Spleen (tissue), 11 donors: ENCODE results near the gene AK1. TPM values are rescaled to one million over a fixed set of nuclear protein-coding genes. Genes with fewer than 3 reads are reported as not detected.

ENCODE experiments used
- DNase-seq: peaks from one replicate; pipeline ENCODE4 v3.0.0-alpha.2; 2020
- H3K27ac ChIP-seq, 8 donors: fragments of 200-600 bp; sonication (generic) in 7 of 8; 1 replicate in 4 of 8; 2 replicates in 4 of 8; pipeline versions ENCODE4 v1.5.0 to v1.8.0; 2016 to 2021; ENCODE audit warnings: inconsistent platforms in 4 of 8, mild to moderate bottlenecking in 4 of 8, moderate library complexity in 1 of 8
- H3K27me3 ChIP-seq, 7 donors: fragments of 200-600 bp; sonication (generic) in 6 of 7; replicated peaks in 1 of 7; 1 replicate in 4 of 7; 2 replicates in 3 of 7; pipeline versions ENCODE4 v1.5.0 to v1.8.0; 2016 to 2021; ENCODE audit warnings: inconsistent platforms in 3 of 7, mild to moderate bottlenecking in 1 of 7
- H3K36me3 ChIP-seq, 6 donors: fragments of 200-600 bp; sonication (generic) in 5 of 6; 1 replicate in 4 of 6; 2 replicates in 2 of 6; pipeline versions ENCODE4 v1.5.0 to v1.8.0; 2016 to 2021; ENCODE audit warnings: inconsistent platforms in 2 of 6
- H3K4me1 ChIP-seq, 6 donors: fragments of 200-600 bp; sonication (generic) in 5 of 6; 1 replicate in 3 of 6; 2 replicates in 3 of 6; pipeline versions ENCODE4 v1.5.0 to v1.8.0; 2016 to 2021; ENCODE audit warnings: inconsistent platforms in 3 of 6
- H3K4me3 ChIP-seq, 8 donors: fragments of 200-600 bp; sonication (generic) in 7 of 8; 1 replicate in 4 of 8; 2 replicates in 4 of 8; pipeline versions ENCODE4 v1.5.0 to v1.8.0; 2016 to 2021; ENCODE audit warnings: inconsistent platforms in 4 of 8, mild to moderate bottlenecking in 4 of 8, moderate library complexity in 2 of 8
- H3K9me3 ChIP-seq, 8 donors: fragments of 200-600 bp; sonication (generic) in 7 of 8; 1 replicate in 4 of 8; 2 replicates in 4 of 8; pipeline versions ENCODE4 v1.5.0 to v1.8.0; 2016 to 2021; ENCODE audit warnings: inconsistent platforms in 4 of 8
- POLR2A ChIP-seq, 3 donors: fragments of 450-650 bp; IDR thresholded peaks; one replicate each; pipeline ENCODE4 v1.5.1; 2017; ENCODE audit warnings: antibody characterized with exemption in 3 of 3, mild to moderate bottlenecking in 1 of 3
- POLR2AphosphoS5 ChIP-seq, 3 donors: sonication (generic); formaldehyde crosslinking; IDR thresholded peaks; one replicate each; pipeline ENCODE4 v1.5.1; 2017; ENCODE audit warnings: antibody characterized with exemption in 3 of 3
- WGBS, 5 donors: extraction: QIAGEN DNeasy Blood & Tissue Kit in 3 of 5; methylation state at CpG; one replicate each; pipeline versions ENCODE4 v1.1.5 to v1.1.7; 2013 to 2018; 5-methylcytosine and 5-hydroxymethylcytosine counted together
- intact Hi-C: fragments of 100-400 bp; cut with DNase I; formaldehyde crosslinking; loops from one replicate; pipeline ENCODE4 v1.15.0; 2023; ENCODE audit warnings: low total_unique reads
- polyA plus RNA-seq, 3 donors: library from polyadenylated mRNA; stranded (reverse); fragments of 200-250 nt; gene quantifications; one replicate each; pipeline ENCODE4 v1.2.1, GENCODE V29; 2013
- total RNA-seq, 7 donors: library from RNA; depleted of rRNA in 3 of 7; stranded (reverse); fragments of >200 nt in 3 of 7; fragmentation: NEBNext Ultra II Directional in 4 of 7; extraction: Animal tissue kit (Norgen Biotek cat#: 25700) in 4 of 7; gene quantifications; one replicate each; pipeline versions ENCODE4 v1.1.0 to v1.2.1, GENCODE V29; 2016 to 2021
- TF ChIP-seq, protein P1 (sequence below), 11 experiments: fragments of 200-600 bp in 7 of 11; fragments of 450-650 bp in 4 of 11; sonication (generic) in 4 of 11; IDR thresholded peaks in 8 of 11; conservative IDR thresholded peaks in 3 of 11; 1 replicate in 7 of 11; 2 replicates in 4 of 11; pipeline versions ENCODE4 v1.4.0 to v1.8.0; 2016 to 2021; ENCODE audit warnings: antibody characterized with exemption in 11 of 11, inconsistent platforms in 4 of 11, mild to moderate bottlenecking in 1 of 11
- donor health status: healthy with polysubstance abuse.
- donor health status: DM: no; HTN: no; CAD: no; lungs with moderate emphysema.
- donor health status: DM: no; HTN: no; CAD: no.
- donor health status: Bipolar disorder and iron deficiency.
- donor health status: healthy.
- donor health status: DM: no; HTN: no; CAD: no.
- donor health status: DM: yes; HTN: yes; CAD: no.

Gene AK1
- total and polyA plus RNA-seq, 10 donors = 41.3 to 97.9 (median 62.3) TPM

DNA sequence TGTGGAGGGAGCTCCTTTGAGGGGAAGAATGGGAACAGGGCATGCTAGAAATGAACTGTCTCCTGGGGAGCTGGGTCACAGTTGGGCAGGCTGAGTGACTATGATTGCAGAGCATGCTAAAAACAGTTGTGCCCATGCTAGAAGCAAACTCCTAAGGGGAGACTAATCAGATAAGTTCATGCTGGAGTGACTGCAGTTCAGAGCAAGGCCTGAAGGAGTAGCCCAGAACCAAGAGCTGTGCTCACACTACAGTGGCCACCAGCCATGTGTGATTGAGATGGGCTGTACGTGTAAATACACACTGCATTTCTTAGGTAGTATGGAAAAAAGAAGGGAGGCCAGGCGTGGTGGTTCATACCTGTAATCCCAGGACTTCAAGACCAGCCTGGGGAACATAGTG is 10.3 kb upstream of the AK1 start:
- Histone ChIP-seq H3K9me3 (peaks cover 0 to 3% (median 1%) of the 10 kb centered on the region in 8 donors), H3K27me3 (no peaks in the 10 kb centered on the region), H3K4me3 (no peak overlapping the region), H3K27ac (peak overlapping the region in 1 of 8 donors; percentile 16), H3K4me1 (peaks cover 0 to 42% (median 19%) of the 10 kb centered on the region in 6 donors), H3K36me3 (peaks cover 7 to 98% (median 65%) of the 10 kb centered on the region in 6 donors)
- intact Hi-C loops = no loop called here
- TF ChIP-seq, protein P1, sequence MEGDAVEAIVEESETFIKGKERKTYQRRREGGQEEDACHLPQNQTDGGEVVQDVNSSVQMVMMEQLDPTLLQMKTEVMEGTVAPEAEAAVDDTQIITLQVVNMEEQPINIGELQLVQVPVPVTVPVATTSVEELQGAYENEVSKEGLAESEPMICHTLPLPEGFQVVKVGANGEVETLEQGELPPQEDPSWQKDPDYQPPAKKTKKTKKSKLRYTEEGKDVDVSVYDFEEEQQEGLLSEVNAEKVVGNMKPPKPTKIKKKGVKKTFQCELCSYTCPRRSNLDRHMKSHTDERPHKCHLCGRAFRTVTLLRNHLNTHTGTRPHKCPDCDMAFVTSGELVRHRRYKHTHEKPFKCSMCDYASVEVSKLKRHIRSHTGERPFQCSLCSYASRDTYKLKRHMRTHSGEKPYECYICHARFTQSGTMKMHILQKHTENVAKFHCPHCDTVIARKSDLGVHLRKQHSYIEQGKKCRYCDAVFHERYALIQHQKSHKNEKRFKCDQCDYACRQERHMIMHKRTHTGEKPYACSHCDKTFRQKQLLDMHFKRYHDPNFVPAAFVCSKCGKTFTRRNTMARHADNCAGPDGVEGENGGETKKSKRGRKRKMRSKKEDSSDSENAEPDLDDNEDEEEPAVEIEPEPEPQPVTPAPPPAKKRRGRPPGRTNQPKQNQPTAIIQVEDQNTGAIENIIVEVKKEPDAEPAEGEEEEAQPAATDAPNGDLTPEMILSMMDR (IDR thresholded peaks at IDR 0.05 in 8 of 11, conservative IDR thresholded peaks at IDR 0.05 in 3 of 11) = peak in 1 of 11 experiments; percentile 15
- TF ChIP-seq POLR2AphosphoS5 (IDR thresholded peaks at IDR 0.05) = no peak
- TF ChIP-seq POLR2A (IDR thresholded peaks at IDR 0.05) = no peak
- DNase-seq = no peak
- WGBS, 5 donors = 76 to 91% (median 80%) methylated on average over 2 of the region's 2 CpGs

DNA sequence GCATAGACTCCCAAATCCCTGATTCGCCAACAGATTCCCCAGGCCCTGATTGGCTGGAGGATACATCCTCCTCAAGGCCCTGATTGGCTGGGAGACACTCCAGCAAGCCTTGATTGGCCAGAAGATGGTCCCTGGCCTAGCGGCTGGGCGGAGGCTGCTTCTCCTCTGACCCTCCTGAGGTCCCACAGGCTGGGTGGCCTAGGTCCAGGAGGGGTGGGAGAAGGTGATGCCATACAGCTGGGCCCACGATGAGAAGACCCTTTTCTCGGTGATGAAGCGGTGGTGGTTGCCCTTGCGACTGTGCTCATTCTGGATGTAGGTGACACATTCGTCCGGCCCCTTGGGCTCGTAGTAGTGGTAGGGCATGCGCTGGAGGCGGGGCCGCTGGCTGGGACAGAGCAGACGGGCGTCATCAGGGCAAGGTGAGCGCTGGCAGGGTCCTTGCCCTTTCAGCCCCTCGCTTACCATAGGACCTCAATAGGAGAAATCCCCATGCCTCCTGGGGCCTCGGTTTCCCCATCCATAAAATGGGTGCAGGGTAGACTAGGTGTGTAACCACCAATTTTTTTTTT is 9.0 kb upstream of the AK1 start:
- TF ChIP-seq, protein P1 (IDR thresholded peaks at IDR 0.05 in 8 of 11, conservative IDR thresholded peaks at IDR 0.05 in 3 of 11) = no peak
- no peak for TF ChIP-seq POLR2A (IDR thresholded peaks at IDR 0.05)
- TF ChIP-seq POLR2AphosphoS5 (IDR thresholded peaks at IDR 0.05) = peak; percentile 5 to 61 (median 43)
- Histone ChIP-seq H3K9me3 (no peaks in the 10 kb centered on the region), H3K4me1 (peaks cover 0 to 50% (median 29%) of the 10 kb centered on the region in 6 donors), H3K36me3 (peaks cover 5 to 86% (median 57%) of the 10 kb centered on the region in 6 donors), H3K27ac (peak overlapping the region in 2 of 8 donors; percentile 15 to 51), H3K27me3 (no peaks in the 10 kb centered on the region), H3K4me3 (no peak overlapping the region)
- peak; percentile 75 for DNase-seq
- intact Hi-C loops = no loop called here
- WGBS, 5 donors = 89 to 96% (median 95%) methylated on average over 13 to 18 of the region's 18 CpGs

DNA sequence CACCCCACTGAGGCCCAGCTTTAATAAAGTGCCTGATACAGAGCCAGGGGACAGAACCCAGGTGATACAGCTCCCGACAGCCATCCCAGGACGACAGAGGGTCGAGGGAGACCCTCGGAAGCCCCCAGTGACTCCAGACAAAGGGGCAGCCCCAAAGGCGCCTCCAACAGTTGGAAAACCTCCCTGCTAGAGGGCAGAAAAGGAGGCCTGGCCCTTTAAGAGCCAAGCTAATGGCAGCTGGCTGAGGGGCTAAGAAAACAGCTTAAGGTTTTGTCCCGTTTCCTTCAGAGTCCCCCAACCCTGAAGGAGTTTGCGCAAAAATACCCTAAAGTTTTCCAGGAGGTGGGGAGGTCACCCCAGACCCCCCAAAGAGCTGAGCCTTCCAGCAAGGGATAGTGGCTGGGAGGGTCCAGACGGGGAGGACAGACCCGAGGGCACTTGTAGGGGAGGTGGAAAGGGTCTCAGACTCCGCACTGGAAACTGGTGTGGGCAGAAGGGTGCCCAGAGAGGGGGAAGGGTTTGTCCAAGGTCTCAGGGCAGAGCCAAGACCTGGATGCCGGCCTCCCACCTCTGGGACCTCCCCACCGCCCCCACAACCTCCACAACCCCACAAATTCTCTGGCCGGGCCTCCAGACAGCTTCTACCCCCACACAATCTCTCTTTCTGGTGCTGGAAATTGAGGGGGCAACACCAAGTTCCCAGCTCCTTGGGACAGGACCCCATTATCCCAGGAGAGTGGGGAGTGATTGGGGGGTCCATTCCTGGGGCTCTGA is 8.2 kb upstream of the AK1 start:
- Histone ChIP-seq H3K4me3 (no peak overlapping the region), H3K4me1 (peaks cover 0 to 51% (median 29%) of the 10 kb centered on the region in 6 donors), H3K27me3 (no peaks in the 10 kb centered on the region), H3K36me3 (peaks cover 5 to 78% (median 50%) of the 10 kb centered on the region in 6 donors), H3K27ac (peak overlapping the region in 4 of 8 donors; percentile 12 to 51 (median 33)), H3K9me3 (no peaks in the 10 kb centered on the region)
- WGBS, 5 donors = 69 to 86% (median 82%) methylated on average over 12 to 13 of the region's 13 CpGs
- intact Hi-C loops = no loop called here
- DNase-seq = peak; percentile 54
- TF ChIP-seq, protein P1 (IDR thresholded peaks at IDR 0.05 in 8 of 11, conservative IDR thresholded peaks at IDR 0.05 in 3 of 11) = no peak
- no peak for TF ChIP-seq POLR2AphosphoS5 (IDR thresholded peaks at IDR 0.05)
- TF ChIP-seq POLR2A (IDR thresholded peaks at IDR 0.05) = no peak

DNA sequence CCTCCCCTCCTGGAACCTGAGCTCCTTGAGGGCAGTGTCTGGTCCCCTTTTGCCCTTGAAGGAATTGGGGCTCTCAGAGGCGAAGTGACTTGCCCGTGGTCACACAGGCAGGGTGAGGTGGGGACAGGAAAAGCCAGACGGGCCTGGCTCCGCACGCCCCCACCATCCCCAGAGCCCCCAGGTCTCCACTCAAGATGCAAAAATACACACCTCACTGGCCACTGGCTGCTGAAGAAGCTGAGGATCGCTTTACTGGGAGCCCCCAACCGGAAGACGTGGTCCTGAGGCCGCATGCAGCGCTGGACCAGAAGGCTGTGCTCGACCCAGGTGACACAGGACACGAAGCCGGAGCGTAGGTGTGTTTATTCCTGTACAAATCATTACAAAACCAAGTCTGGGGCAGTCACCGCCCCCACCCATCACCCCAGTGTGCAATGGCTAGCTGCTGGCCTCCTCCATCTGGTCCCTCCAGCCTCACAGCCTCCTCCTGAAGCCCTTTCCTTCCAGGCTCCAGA is 7.6 kb upstream of the AK1 start:
- TF ChIP-seq POLR2A (IDR thresholded peaks at IDR 0.05) (no peak), POLR2AphosphoS5 (IDR thresholded peaks at IDR 0.05) (peak in 1 of 3 donors; percentile 2)
- TF ChIP-seq, protein P1 (IDR thresholded peaks at IDR 0.05 in 8 of 11, conservative IDR thresholded peaks at IDR 0.05 in 3 of 11) = no peak
- H3K27ac ChIP-seq = peak overlapping the region in 4 of 8 donors; percentile 13 to 51 (median 44)
- no peaks in the 10 kb centered on the region for H3K9me3 ChIP-seq
- H3K4me1 ChIP-seq = peaks cover 0 to 58% (median 29%) of the 10 kb centered on the region in 6 donors
- H3K36me3 ChIP-seq = peaks cover 0 to 72% (median 43%) of the 10 kb centered on the region in 6 donors
- DNase-seq = peak; percentile 56
- intact Hi-C loops = no loop called here
- 69 to 76% (median 73%) methylated on average over 15 of the region's 15 CpGs for WGBS, 5 donors
- H3K4me3 ChIP-seq = no peak overlapping the region
- no peaks in the 10 kb centered on the region for H3K27me3 ChIP-seq
